MM.1S (cell line): ENCODE results near the gene GDPD5.

Experiments
- EZH2 ChIP-seq: fragments of 300-600 bp; sonication (generic); optimal IDR thresholded peaks from 2 replicates; pipeline ENCODE3; 2017; ENCODE audit warnings: low read depth, mild to moderate bottlenecking, antibody characterized with exemption, low read length, mixed read lengths
- EZH2phosphoT487 ChIP-seq: fragments of 300-600 bp; sonication (generic); IDR thresholded peaks from 2 replicates; pipeline ENCODE4 v1.6.1; 2018; ENCODE audit warnings: antibody characterized with exemption, low read length
- TF ChIP-seq, protein P1 (sequence below): fragments of 300-600 bp; sonication (generic); IDR thresholded peaks from 2 replicates; pipeline ENCODE4 v1.5.1; 2016; ENCODE audit warnings: antibody characterized with exemption, low read length, mixed read lengths

DNA sequence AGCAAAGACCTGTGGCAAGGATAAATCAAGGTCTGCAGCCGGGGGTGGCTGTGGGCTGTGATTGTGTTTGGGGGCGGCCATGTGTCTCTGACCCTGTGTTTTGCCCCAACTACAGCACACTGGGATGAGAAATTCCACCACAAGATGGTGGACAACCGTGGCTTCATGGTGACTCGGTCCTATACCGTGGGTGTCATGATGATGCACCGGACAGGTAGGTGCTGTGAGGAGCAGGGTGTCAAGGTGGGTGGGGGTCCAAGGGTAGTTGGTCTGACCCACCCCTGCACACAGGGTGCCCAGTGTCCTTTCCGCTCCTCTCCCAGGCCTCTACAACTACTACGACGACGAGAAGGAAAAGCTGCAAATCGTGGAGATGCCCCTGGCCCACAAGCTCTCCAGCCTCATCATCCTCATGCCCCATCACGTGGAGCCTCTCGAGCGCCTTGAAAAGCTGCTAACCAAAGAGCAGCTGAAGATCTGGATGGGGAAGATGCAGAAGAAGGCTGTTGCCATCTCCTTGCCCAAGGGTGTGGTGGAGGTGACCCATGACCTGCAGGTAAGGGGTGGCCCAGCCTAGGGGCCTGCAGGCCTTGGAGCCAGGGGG lies 43.0 kb upstream of the GDPD5 start:
- TF ChIP-seq, protein P1, sequence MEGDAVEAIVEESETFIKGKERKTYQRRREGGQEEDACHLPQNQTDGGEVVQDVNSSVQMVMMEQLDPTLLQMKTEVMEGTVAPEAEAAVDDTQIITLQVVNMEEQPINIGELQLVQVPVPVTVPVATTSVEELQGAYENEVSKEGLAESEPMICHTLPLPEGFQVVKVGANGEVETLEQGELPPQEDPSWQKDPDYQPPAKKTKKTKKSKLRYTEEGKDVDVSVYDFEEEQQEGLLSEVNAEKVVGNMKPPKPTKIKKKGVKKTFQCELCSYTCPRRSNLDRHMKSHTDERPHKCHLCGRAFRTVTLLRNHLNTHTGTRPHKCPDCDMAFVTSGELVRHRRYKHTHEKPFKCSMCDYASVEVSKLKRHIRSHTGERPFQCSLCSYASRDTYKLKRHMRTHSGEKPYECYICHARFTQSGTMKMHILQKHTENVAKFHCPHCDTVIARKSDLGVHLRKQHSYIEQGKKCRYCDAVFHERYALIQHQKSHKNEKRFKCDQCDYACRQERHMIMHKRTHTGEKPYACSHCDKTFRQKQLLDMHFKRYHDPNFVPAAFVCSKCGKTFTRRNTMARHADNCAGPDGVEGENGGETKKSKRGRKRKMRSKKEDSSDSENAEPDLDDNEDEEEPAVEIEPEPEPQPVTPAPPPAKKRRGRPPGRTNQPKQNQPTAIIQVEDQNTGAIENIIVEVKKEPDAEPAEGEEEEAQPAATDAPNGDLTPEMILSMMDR = no peak
- TF ChIP-seq EZH2phosphoT487 = no peak
- TF ChIP-seq EZH2 = no peak
